BJ (cell line): ENCODE data around the gene WDR81. TPM values are rescaled to one million over a fixed set of nuclear protein-coding genes. Genes with fewer than 3 reads are reported as not detected.

Experiments
- CTCF ChIA-PET: fragments of 350-600 bp; formaldehyde crosslinking; extraction: SDS; loops from one replicate; lab custom pipeline; 2021; ENCODE audit warnings: antibody characterized with exemption, inconsistent platforms; lab: Yijun Ruan, JAX
- POLR2A ChIA-PET: fragments of 300-600 bp; sonication (Branson Sonifier 250); formaldehyde crosslinking; extraction: SDS; loops from one replicate; lab custom pipeline; 2021; ENCODE audit warnings: antibody characterized with exemption; lab: Charles Lee
- DNase-seq: peaks from one replicate; pipeline ENCODE4 v3.0.0-alpha.2; 2011; ENCODE audit warnings: low read depth
- H3K27me3 ChIP-seq: 2 replicates; pipeline ENCODE4 v1.6.0; 2011; ENCODE audit warnings: low read length; ENCODE audit not compliant: control insufficient read depth, insufficient read depth
- H3K36me3 ChIP-seq: 2 replicates; pipeline ENCODE4 v1.5.1; 2011; ENCODE audit warnings: low read length; ENCODE audit not compliant: control insufficient read depth, insufficient read depth
- H3K4me3 ChIP-seq: 2 replicates; pipeline ENCODE4 v1.5.1; 2011; ENCODE audit warnings: low read depth, mild to moderate bottlenecking, control low read depth, low read length
- polyA plus RNA-seq: library from polyadenylated mRNA; depleted of rRNA; stranded (reverse); fragments of >200 nt; gene quantifications from 2 replicates; pipeline ENCODE4 v1.2.3, GENCODE V29; 2011
- TF ChIP-seq, protein P1 (sequence below): IDR thresholded peaks from 2 replicates; pipeline ENCODE4 v1.5.1; 2011; ENCODE audit warnings: low read depth, mild to moderate bottlenecking, control low read depth, inconsistent platforms, low read length, moderate library complexity; ENCODE audit not compliant: insufficient read depth

The WDR81 gene
- polyA plus RNA-seq, 1 experiment, result 4.8 TPM

DNA sequence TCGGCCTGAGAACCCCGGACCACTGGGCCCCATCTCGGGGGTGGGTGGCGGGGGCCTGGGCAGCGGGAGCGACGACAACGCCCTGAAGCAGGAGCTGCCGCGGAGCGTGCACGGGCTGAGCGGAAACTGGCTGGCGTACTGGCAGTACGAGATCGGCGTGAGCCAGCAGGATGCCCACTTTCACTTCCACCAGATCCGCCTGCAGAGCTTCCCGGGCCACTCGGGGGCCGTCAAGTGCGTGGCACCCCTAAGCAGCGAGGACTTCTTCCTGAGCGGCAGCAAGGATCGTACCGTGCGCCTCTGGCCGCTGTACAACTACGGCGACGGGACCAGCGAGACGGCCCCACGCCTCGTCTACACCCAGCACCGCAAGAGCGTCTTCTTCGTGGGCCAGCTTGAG is 9.3 kb downstream of the WDR81 start:
- no peak overlapping the region for H3K4me3 ChIP-seq
- ChIA-PET CTCF (no interaction called here), POLR2A (no interaction called here)
- DNase-seq, result no peak
- no peaks in the 10 kb centered on the region for H3K27me3 ChIP-seq
- TF ChIP-seq, protein P1, sequence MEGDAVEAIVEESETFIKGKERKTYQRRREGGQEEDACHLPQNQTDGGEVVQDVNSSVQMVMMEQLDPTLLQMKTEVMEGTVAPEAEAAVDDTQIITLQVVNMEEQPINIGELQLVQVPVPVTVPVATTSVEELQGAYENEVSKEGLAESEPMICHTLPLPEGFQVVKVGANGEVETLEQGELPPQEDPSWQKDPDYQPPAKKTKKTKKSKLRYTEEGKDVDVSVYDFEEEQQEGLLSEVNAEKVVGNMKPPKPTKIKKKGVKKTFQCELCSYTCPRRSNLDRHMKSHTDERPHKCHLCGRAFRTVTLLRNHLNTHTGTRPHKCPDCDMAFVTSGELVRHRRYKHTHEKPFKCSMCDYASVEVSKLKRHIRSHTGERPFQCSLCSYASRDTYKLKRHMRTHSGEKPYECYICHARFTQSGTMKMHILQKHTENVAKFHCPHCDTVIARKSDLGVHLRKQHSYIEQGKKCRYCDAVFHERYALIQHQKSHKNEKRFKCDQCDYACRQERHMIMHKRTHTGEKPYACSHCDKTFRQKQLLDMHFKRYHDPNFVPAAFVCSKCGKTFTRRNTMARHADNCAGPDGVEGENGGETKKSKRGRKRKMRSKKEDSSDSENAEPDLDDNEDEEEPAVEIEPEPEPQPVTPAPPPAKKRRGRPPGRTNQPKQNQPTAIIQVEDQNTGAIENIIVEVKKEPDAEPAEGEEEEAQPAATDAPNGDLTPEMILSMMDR, result no peak
- peaks cover 18% of the 10 kb centered on the region for H3K36me3 ChIP-seq

DNA sequence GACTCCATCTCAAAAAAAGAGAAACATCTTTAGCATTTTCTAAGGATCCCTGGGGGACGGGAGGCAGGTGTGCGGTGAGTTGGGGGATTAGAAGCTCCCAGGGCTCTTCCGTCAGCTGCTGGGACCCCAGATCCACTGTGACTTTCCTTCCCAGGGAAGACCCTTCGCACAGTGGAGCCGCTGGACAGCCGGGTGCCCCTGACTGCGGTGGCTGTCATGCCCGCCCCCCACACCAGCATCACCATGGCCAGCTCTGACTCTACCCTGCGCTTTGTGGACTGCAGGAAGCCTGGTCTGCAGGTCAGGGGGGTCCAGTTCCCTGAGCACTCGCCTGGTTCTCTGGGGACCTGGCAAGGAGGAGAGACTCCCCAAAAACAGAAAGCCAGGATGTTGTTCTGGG is 10.9 kb downstream of the WDR81 start:
- ChIA-PET POLR2A (no interaction called here), CTCF (interaction anchor here (0.9 to 1.2 kb wide), 2 partner anchors 69 to 476 kb away, joined by 3 read pairs; no protein-coding TSS in a partner anchor)
- no peak for DNase-seq
- Histone ChIP-seq H3K4me3 (no peak overlapping the region), H3K27me3 (no peaks in the 10 kb centered on the region), H3K36me3 (peaks cover 16% of the 10 kb centered on the region)
- TF ChIP-seq, protein P1, result no peak

DNA sequence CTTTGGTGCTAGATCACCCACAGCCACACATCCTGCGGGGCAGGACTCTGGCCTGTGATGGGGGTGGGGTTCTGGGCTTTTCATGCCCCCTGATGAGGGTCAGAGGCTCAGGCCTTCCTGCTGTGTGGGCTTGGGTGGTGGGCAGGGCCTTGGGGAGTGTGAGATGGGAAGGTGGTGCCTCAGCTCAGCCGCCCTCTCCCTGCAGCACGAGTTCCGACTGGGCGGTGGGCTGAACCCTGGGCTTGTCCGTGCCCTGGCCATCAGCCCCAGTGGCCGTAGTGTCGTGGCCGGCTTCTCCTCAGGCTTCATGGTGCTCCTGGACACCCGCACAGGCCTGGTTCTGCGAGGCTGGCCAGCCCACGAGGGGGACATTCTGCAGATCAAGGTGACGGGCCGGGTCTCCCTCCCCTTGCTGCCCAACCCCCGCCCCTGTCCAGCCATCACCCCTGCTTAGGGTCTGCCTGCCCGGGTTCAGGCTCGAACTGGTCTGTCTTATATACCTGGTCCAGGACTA is 11.4 kb downstream of the WDR81 start:
- Histone ChIP-seq H3K4me3 (no peak overlapping the region), H3K36me3 (peaks cover 16% of the 10 kb centered on the region), H3K27me3 (no peaks in the 10 kb centered on the region)
- CTCF ChIA-PET, result interaction anchor here (0.8 to 1.2 kb wide), 4 partner anchors 9 to 476 kb away, joined by 3 read pairs; no protein-coding TSS in a partner anchor
- POLR2A ChIA-PET, result no interaction called here
- no peak for DNase-seq
- TF ChIP-seq, protein P1, result no peak

DNA sequence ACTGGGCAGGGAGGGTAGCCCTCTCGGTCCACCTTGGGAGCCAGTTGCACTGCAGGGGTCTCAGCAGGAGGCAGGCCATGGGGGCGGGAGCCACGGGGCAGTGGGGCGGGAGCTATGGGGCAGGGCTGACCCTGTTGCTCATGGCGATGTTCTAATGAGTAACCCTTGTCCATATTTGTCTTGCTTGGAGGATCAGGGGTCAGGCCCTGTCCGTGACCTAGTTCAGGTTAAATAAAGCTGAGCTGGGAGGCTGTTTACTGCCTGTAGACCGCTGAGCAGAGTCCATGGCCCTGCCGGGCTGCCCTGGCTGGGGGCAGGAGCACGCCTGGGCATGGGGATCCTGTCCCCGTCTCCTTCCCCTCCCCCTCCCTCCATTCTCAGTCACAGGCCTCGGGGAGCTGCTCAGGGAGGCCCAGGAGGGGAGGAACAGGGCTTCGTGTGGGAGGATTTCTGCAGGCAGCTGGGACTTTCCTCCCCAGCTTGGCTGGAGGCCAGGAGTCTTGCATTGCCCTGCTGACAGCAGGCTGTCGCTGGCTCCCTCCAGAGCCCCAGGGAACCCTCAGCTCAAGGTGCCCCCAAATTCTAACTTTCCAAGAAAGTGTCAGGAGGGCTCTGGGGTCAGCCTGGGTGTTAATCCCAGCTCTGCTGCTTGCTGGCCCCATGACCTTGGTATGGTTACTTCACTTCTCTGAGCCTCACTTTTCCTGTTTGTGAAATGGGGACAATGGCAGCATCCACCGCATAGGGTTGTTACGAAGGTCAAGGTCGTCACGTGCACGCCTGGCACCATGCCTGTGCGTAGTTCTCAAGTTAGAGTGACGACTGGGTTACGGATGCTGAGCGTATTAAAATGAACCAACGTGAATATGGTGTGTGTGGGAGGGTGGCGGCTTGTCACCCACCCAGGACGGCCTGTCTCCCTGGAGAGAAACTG is 12.1 kb downstream of the WDR81 start:
- no peaks in the 10 kb centered on the region for H3K27me3 ChIP-seq
- no peak for DNase-seq
- ChIA-PET POLR2A (interaction anchor here (0.6 kb wide), 2 partner anchors 26 to 310 kb away, joined by 8 to 19 read pairs; no protein-coding TSS in a partner anchor), CTCF (interaction anchor here (0.8 to 1.2 kb wide), 3 partner anchors 10 to 70 kb away, joined by 3 read pairs; no protein-coding TSS in a partner anchor)
- H3K36me3 ChIP-seq, result peaks cover 16% of the 10 kb centered on the region
- TF ChIP-seq, protein P1, result no peak
- H3K4me3 ChIP-seq, result no peak overlapping the region
